GM19351 (cell line): ENCODE results near the gene SPACA9.

Source experiments
- ATAC-seq: cut with Tn5 transposase; IDR thresholded peaks from one replicate; pipeline ENCODE4 v1.9.1; 2021; ENCODE audit warnings: mild to moderate bottlenecking, moderate library complexity; ENCODE audit not compliant: unreplicated experiment

The SPACA9 gene

DNA sequence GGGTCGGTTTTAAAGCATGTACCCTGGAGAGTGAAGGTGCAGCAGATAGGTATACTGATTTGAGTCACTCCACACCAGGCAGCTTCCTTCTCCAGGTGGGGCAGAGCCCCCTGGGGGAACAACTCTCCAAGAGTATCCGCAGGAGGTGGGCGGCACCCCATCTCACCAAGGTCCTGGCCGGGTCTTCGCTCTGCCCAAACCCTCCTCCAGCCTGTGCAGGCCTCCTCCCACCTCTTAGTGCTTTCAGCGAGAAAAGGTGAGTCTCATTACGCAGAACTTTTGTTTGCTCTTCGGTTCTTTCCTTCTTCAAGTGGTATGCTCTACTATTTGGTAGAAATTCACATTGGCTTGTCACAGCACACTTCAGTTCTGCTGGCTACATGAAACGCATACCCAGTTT is 13.7 kb downstream of the SPACA9 start:
- ATAC-seq = no peak

DNA sequence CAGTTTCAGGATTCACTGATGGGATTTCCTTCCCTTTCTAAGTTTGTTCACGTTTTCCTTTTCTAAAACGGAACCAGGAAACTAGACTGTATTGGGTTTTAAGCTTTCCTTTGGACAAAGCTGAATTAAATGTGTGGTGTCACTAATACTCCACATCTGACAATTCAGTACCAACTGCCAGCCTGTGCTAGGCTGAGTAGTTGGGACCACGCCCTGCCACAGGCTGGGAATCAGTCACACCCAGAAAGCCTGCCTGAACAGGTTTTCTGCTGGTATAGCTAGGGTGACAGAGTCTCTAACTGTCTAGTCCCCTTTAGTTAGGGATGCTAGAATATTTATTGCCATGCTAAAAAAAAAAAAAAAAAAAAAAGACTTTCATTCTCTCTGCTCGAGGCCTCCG is 15.6 kb downstream of the SPACA9 start:
- ATAC-seq = no peak

DNA sequence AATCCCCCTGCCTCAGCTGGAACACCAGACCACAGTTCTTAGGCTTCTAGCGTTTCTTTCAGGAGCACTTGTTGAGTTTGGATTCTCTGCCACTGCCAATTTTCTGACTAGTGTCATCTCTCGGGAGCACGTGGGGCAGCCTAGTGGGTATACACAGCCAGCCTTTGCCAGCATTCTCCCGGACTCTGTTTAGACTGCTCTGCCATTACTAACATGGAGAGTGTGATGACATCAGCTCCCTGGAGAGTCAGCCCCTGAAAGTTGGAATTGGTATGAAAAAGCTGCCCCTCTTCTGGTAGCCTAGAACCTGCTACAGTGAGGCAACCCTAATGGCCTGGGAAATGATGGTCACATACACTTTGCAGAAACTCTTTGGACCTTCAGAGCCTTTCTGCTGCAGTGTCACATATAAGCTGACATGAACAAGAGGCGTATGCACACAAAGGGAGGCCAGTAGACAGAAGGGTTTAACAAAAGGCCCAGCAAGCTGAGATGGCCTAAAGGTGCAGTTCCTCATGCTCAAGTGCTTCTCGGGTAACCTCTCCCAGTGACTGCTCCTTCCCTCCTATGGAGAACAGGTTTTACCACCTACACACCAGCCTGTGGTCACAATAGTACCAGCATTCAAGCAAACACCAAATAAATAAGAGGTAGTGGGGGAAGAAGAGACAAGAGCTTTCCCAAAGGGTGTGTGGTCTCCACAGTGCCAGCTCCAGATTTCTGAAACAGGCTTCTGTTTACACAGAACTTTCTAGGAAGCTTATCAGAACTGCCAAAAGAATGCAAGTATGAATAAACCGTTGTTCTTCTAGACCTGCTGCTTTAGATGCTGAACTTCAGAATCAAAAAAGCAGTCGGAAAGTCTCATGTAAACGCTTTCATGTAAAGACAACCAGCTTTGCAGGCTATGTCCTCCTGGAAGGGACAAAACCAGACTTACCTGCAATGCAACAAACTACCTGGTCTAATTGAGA is 16.5 kb downstream of the SPACA9 start:
- ATAC-seq = no peak

DNA sequence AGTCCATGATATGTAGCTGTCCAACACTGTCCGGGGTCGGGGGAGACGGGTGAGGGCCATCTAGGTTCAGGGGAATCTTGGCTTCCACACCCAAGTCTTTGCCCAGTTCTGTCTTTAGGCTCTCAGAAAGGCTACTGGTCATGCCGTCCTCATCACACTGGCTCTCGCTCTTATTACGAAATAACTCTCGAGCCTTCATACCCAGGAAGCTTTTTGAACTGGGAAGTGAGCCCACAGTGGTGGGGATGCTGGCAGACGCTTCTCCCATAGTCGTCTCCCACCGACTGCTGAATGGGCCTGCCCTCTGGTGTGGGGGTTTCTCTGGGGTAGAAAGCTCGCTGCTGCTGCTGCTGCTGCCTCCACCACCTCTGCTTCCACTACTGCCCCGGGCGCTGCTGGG is 17.6 kb downstream of the SPACA9 start:
- no peak for ATAC-seq

- ATAC-seq = no peak
These were observed 18.2 kb downstream of the SPACA9 start for GRCh38 chr9:132896906-132897305.

GRCh38 chr9:132898051-132898450 is 19.4 kb downstream of the SPACA9 start:
- no peak for ATAC-seq

- ATAC-seq = peak; percentile 69
These were observed 23.4 kb downstream of the SPACA9 start for GRCh38 chr9:132901858-132902831.

- ATAC-seq = no peak
These were observed 25.1 kb downstream of the SPACA9 start for GRCh38 chr9:132903574-132904492.

- ATAC-seq = no peak
These were observed 27.0 kb downstream of the SPACA9 start for GRCh38 chr9:132905726-132906125.

GRCh38 chr9:132908635-132909034 is 29.9 kb downstream of the SPACA9 start:
- no peak for ATAC-seq

DNA sequence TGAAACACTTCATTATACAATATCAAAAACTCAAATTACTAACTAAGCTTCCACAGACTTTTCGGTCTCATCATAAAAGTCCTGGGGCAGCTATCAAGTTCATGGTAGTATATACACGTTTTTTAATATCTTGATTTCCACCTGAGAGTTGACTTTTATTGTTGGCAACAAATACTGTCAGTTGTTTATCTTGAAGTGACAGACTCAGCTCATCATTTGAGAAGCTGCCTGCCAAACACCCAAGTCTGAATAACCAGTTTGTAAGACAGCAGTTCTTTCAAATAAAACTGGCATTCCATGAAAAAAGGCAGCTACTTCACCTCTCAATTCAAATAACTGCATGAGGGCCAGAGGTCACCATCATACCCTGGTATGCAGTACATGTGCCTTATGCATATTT is 30.6 kb downstream of the SPACA9 start:
- no peak for ATAC-seq

- no peak for ATAC-seq
These were observed 31.7 kb downstream of the SPACA9 start for GRCh38 chr9:132910376-132910775.

DNA sequence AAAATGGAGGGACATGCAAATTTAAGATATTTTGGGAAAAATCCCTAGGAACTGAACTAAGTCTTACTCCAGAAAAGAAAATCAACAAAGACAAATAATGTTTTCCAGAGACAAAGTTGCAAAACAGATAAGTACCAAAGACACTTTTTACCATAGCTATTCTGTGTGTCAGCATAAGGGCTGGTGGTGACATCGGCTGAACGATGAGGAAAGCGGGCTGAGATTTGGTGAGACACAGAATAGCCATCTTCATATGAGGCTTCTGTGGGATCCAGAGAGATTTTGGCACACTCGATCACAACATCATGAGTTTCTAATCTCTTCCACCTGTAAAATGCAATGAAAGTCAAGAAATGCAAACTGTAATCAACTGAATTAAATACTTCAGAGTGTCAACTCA is 33.4 kb downstream of the SPACA9 start:
- no peak for ATAC-seq

- no peak for ATAC-seq
These were observed 36.2 kb downstream of the SPACA9 start for GRCh38 chr9:132914924-132915323.

- ATAC-seq = no peak
These were observed 41.0 kb downstream of the SPACA9 start for GRCh38 chr9:132919614-132920268.

- ATAC-seq = no peak
These were observed 44.7 kb downstream of the SPACA9 start for GRCh38 chr9:132923346-132923902.

DNA sequence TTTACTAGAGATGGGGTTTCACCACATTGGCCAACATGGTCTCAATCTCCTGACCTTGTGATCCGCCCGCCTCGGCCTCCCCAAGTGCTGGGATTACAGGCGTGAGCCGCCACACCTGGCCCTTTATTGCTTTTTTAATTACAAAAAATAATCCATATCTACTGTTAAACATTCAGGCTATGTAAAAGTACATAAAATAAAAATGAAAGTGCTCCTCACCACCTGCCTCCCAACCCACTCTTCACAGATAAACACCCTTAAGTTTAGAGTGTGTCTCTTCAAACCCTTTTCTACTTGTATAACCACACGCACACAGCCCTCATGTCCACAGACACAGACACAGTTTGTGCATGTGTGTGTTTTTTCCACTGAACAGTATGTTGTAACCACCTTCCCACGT is 49.0 kb downstream of the SPACA9 start:
- ATAC-seq = no peak

DNA sequence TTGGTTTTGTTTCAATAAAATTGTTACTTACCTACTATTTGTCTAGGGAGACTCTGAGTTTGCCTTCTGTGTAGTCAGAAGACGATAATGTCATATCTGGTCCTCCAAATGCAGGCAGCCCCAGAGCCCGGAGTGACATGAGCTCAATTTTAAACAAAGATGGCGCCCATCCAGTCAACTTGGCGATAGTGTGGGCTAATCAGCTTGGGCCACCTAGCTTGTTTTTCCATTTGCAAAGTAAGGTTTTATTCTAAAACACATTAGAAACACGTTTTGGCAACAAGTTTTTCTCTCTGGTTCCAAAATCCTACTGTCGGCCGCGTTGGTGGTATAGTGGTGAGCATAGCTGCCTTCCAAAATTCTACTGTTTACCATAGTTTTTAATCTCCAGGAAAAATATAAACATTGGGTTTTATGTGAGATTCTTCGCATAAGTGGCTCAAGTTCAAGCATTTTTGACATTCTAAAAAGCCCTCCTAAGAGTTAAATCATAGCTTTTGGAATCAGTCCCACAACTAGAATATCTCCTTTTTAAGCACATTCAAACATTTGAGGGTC is 52.6 kb downstream of the SPACA9 start:
- ATAC-seq = no peak

DNA sequence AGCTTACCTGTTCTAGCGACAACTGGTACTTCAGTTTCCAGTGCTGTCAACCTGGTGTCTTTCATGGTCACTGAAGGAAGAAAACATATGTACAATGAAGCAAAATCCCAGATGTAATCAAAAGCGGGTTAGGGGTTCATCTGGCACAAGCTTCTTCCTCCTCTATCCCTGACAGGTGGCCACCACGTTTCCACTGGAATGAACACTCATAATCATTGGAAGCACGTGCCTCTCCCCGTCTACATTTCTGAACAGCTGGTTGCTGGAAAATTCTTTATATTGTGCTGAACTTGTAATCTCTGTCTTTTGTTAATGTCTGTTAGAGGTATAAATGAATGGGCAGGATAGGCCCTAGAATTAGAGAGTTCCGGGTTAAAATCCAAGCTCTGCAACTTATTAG is 56.3 kb downstream of the SPACA9 start:
- no peak for ATAC-seq
